NCI-H1436 treated with DMSO at 0.1 percent for 48 hours (cell line): ENCODE measurements around the gene ZNF566.
"Not testable (repeated sequence)": the region's sequence is repeated elsewhere in the genome, so short reads cannot be mapped to it uniquely, and the experiment has no call there.

Experiments
- DNase-seq: peaks from one replicate; lab custom pipeline; 2025; lab: John Stamatoyannopoulos, UW

ZNF566 gene

DNA sequence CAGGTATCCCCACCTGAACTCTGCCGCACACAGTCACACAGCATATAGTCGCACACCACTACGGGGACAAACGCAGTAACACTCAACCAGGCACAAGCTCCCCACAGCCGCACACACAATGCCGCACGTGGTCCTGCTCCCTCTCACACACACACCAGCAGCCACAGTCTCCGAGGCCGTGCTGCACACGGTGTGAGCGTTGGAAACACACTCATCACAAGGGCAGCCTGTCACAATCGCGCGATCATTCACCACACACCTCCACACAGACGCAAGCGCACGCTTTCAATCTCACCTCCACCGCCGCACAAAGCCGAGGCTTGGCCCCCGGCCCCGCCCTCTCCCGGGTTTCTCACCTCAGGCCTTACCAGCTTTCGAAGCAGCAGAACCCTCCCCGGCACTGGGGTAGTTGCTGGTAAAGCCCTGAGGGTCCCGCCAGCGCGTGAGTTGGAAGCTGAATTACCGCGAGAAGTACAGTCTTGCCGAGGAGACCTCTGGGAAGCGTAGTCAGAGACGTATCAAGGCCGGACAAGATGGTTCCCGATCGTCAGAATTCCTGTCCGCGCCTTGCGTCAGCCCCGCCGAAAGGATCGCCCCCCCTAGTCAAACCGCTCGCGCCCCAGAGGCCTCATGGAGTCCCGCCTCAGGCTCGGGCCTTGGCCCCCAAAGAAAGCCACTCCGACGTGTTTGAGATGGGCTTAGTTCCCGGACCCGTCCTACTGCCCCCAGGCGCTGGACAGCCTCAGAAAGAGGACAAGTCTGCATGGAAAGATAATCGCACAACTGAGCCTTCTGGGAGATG lies at the start of gene ZNF566:
TSS of gene ZNF566 (minus strand) at position 444 of the 802 bp plus-strand sequence. CDS start 13,004 bp downstream, outside the sequence.
- peak; percentile 93 for DNase-seq

DNA sequence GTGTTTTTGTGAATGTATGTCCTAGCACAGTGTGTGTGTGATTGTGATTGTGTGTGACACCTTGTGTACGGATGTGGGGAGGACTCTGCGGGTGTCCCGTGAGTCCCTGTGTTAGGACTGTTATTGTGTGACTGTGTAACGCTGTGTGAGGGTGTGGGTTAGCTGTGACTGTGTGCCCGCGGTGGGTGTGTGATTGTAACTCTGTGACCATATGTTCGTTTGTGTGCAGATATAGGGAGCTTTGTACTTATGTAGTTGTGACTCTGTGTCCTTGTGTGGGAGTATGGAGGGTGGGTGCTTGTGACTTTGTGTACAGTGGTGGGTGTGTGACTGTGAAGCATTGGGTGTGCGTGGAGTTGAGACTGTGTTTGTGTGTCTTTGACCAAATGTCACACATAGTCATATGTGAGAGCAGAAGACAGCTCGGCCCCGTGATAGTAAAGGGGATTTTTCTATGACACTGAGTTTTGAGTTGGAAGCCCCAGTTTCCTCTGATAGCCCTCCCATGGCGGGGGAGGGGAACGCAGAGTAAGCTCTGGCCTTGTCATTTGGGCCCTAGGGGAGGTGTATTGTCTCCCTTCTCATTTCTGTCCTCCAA lies 39.7 kb upstream of the ZNF566 start:
- DNase-seq, result no peak

DNA sequence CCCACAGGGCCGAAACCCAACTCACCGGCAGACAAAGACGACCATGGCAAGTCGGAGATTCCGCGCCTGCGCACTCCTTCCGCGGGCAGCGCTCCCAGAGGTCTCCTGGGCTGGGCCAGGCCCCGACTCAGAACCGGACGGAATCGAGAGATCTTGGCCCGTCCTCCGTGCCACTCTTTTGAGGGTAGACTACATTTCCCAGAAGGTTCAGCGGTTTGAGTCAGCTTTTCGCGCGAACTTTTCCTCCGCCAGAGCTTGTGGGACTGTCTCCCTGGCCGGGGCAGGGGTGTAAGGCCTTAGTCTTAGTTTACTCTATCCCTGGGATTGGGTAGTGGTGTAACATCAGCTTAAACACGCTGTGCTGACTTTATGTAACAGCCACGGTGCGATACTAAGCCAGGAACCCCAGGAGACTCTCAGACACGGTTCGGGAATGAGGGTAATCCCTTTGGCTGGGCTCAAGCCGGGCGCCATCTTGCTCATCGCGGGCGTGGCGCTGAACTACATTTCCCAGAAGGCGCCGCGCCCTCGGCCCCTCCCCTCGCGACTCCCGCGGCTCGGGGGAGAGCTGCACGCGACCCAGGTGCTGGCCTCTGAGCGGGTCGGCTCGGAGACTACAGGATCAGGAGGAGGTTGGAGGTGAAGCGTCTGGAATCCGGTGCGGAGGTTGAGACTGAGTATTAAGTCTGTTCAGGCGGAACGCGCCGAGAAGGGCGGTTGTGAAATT lies 39.0 kb upstream of the ZNF566 start, which contains the start of gene ZNF260:
TSS of gene ZNF260 (minus strand) at position 78 of the 727 bp plus-strand sequence. CDS start 13,033 bp downstream, outside the sequence.
- peak; percentile 67 for DNase-seq

DNA sequence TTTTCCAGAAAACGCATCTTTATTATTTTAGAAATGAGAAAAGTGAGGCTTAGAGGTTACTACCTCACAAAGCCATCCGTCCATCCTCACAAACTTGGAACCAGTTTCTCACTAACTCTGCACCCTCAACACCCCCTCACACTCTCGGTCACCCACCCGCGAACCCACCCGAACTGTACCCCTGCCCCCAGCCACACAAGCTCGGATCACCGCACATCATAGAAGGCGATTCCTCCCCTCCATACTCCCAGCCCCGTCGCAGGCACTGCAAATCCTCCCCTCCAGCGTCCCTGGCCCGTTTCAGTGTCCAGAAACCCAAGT lies 38.5 kb upstream of the ZNF566 start:
- no peak for DNase-seq

DNA sequence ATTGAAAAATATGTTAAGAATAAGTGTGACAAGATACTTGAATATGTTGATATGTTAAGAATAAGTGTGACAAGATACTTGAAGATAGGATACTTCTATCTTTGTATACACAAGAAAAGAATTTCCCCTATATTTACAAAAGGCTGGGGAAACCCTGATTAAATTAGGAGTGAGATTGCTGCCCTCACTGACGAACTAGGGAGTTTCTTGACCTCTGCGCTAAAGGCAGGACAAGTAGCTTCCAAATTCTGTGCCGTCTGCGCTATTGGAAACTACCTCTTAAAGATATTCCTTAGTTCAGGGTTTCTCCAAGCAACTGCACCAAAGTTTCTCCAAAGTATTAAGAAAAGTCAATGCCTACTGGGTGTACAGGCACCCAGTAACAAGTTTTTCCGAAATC lies 38.0 kb upstream of the ZNF566 start:
- DNase-seq, result no peak

DNA sequence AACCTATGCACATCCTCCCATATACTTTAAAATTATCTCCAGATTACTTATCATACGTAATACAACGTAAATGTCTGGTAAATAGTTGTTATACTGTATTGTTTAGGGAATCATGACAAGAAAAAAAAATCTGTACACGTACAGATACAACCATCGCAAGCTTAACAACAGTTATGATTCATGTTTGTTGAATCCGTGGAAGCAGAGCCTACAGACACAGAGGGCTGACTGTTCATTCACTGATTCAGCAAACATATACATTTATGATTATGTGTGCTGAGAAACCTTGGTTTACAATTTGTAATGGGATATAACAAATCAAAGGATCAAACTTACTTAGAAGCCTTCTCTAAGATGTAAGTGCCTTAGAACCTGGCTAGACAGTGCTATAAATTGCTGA lies 37.2 kb upstream of the ZNF566 start:
- DNase-seq, result no peak

DNA sequence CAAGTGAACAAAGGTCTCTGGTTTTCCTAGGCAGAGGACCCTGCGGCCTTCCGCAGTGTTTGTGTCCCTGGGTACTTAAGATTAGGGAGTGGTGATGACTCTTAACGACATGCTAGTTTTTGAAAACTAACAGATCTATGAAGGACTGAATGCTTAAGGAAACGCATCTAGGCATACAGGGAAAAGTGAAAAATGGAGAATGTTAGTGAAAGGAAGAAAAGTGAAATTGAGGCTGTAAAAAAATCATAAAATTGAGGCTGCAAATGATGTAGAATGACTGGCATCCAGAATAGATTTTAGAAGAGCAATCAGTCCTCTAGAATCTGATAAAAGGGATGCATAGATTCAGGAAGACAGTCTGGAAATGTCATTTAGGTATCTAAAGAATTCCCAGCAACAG lies 35.3 kb upstream of the ZNF566 start:
- DNase-seq, result no peak

DNA sequence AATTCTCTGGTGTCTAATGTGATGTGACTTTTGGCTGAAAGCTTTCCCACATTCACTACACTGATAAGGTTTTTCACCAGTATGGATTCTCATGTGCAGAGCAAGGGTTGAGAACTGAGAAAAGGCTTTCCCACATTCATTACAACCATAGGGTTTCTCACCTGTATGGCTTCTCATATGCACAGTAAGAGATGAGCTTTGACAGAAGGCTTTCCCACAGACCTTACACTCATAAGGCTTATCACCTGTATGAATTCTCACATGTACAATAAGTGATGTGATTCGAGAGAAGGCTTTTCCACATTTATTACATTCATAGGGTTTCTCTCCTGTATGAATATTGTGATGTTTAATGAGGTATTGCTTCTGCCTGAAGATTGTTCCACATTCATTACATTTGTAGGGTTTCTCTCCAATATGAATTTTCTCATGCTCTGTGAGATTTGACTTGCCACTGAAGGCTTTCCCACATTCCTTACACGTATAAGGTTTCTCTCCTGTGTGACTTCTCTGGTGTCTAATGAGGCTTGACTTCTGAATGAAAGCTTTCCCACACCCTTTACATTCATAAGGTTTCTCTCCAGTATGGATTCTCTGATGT lies 24.8 kb upstream of the ZNF566 start:
- no peak for DNase-seq

DNA sequence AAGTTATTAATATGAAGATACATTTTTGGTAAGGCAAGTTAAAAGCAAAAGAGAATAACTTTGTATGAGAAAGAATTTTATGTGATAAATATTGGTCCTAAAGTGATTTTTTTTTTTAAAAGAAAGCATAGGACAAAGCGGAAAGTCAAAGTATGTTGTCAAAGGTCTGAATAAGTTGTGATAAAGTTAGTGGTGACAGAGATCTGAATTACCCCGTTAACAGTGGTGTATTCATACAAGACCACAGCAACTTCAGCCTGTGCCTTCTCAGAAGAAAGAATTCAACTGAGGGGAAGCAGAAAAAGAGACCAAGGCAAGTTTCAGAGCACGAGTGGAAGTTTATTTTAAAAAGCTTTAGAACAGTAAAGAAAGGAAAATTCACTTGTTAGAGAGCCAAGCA lies 19.0 kb upstream of the ZNF566 start:
- DNase-seq, result no peak

DNA sequence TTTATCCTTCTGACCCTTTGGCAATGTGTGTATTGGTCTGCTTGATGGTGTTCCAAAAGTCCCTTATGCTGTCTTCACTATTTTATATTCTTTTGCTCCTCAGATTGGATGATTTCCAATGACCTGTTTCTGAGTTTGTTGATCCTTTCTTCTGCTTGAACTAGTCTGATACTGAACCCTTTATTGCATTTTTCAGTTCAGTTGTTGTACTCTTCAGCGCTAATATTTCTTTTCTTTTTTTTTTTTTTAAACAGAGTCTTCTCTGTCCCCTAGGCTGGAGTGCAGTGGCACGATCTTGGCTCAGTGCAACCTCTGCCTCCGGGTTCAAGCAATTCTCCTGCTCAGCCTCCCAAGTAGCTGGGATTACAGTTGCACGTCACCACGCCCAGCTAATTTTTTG lies 12.6 kb upstream of the ZNF566 start:
- DNase-seq, result no peak

DNA sequence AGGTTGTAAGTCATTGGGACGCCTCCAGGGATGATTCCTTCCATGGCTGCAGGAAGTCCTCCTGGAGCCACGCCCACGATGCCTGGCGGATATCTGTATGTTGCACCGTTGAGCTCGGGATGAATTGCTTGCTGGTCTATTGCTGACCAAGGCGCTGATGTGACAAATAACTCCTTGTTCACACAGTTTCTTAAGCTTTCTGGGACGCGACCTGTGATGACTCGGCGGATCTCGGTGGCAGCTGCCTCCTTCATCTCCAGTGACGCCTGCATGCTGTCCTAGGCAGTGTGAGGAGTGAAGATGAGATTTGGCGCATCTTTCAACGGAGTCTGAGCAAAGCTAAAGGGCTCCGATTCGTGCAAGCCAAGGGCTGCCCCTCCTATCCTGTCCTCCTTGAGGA lies 7.6 kb upstream of the ZNF566 start:
- no peak for DNase-seq

DNA sequence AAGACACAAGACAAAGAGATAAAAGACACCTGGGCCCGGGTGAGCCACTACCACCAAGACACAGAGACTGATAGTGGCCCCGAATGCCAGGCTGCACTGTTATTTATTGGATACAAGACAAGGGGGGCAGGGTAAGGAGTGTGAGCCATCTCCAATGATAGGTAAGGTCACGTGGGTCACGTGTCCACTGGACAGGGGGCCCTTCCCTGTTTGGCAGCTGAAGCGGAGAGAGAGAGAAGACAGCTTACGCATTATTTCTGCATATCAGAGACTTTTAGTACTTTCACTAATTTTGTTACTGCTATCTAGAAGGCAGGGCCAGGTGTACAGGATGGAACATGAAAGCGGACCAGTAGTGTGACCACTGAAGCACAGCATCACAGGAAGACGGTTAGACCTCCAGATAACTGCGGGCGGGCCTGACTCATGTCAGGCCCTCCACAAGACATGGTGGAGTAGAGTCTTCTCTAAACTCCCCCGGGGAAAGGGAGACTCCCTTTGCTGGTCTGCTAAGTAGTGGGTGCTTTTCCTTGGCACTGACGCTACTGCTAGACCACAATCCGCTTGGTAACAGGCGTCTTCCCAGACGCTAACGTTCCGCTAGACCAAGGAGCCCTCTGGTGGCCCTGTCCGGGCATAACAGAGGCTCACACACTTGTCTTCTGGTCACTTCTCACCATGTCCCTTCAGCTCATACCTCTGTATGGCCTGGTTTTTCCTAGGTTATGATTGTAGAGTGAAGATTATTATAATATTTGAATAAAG lies 3.5 kb upstream of the ZNF566 start:
- DNase-seq, result not testable (repeated sequence)

DNA sequence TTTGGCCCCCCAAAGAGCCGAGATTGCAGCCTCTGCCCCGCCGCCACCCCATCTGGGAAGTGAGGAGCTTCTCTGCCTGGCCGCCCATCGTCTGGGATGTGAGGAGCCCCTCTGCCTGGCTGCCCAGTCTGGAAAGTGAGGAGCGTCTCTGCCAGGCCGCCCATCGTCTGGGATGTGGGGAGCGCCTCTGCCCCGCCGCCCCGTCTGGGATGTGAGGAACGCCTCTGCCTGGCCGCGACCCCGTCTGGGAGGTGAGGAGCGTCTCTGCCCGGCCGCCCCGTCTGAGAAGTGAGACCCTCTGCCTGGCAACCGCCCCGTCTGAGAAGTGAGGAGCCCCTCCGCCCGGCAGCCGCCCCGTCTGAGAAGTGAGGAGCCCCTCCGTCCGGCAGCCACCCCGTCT lies 1.5 kb upstream of the ZNF566 start:
- not testable (repeated sequence) for DNase-seq

DNA sequence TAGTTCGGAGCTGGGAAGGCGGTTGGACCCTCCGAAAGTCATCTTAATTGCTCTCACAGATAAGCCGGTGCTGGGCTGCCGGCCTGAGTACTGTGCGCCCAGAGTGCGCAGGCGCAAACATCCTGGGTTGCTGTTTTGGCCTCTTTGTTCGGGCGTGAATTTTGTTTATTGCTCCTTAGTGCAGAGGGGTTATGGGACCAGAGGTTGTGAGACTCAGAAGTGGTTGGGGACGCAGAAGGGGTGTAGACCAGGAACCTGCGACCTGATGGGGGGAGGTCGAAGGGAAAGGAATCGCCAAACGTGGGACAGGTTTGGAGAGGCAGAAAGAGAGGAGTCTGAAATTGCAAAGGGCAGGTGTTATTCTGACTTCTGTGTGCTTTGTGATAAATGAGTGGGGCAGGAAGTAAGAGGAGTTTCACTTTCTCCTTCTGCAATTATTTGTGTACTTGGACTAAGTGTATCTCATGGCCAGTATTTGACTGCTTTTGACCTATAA lies 607 bp upstream of the ZNF566 start:
- no peak for DNase-seq

DNA sequence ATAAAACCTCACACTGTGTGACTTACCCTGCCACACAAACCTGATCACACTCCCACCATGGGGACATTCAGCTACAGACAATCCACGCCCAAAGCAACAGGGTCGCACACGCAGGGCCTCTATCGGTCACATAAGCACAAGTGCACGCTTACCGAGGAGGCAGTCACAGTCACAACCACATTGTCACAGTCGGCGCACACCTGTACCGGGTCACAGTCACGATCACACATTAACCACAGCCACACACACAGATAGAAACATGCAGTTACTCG lies 579 bp downstream of the ZNF566 start:
- no peak for DNase-seq

DNA sequence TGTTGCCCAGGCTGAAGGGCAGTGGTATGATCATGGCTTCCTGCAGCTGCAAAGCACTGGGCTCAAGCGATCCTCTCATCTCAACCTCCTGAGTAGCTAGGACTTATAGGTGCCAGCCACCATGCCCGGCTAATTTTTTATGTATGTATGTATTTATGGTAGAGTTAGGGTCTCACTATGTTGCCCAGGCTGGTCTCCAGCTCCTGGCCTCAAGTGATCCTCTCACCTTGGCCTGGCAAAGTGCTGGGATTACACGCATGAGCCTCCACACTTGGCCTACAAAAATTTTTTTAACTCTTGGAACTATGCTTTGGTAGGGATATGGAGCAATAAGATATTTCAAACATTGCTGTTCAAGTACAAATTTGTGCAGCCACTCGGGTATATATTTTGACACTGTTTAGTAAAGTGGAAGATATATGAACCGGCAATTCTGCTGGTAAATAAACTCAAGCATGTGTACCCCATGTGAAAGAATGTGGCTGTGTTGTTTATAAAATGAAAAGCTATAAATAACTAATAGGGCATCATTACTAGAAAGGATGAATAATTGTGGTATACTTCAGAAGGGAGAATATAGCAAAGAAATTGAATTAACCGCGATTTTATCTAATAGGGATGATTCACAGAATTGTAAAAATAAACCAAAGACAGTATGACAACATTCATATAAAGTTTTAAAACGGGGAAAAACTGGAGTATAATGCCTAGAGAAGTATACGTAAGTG lies 1.1 kb downstream of the ZNF566 start:
- DNase-seq, result no peak

DNA sequence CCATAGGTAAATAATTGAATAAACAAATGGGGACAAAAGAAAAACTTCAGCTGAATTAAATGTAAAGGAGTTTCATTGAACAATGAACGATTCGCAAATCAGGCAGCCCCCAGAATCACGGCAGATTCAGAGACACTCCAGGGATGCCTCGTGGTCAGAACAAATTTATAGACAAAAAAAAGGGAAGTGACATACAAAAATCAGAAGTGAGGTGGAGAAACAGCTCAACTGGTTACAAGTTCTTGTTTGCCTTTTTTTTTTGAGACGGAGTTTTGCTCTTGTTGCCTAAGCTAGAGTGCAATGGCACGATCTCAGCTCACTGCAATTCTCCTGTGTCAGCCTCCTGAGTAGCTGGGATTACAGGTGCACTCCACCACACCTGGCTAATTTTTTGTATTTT lies 5.7 kb downstream of the ZNF566 start:
- no peak for DNase-seq

DNA sequence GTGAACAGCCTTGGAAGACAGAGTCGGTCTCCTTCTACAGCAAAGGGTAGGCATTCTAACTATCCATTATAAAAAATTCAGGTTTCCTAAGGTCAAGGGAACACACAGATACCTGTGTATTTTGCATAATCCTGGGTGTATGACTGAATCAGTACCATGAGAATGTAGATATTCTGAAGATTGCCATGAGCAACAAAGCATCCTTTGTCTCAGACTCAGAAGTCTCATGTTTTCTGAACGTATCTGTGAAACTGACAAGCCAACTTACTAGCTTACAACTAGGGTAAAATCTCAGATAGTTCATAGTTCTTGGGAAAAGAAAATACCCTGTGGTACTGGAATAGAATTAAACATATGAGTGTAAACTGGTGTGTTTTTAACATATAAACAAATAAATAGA lies 6.5 kb downstream of the ZNF566 start:
- DNase-seq, result no peak

DNA sequence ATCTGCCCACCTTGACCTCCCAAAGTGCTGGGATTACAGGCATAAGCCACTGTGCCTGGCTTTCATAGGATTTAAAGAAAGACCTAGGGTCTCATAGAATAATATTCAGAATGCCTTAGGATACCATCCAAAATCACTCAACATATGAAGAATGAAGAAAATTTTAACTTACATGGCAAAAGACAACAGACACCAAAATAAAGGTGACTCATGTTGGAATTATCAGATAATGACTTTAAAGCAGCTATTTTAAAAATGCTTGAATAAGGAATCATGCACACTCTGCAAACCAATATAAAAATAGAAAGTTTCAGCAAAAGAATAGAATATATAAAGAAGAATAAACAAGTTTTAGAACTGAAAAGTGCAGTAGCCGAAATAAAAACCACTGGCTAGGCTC lies 29.3 kb downstream of the ZNF566 start:
- DNase-seq, result no peak

DNA sequence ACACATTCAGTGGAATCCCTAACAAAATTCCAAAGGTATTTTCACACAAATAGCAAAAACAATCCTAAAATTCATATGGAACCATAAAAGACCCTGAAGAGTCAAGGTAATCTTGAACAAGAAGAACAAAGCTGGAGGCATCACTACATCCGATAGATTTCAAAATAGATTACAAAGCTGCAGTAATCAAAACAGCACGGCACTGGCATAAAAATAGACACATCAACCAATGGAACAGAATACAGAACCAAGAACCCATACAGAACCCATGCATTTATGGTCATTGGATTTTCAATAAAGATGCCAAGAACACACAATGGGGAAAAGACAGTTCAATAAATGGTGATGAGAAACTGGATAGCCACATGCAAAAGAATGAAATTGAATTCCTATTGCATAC lies 32.5 kb downstream of the ZNF566 start:
- no peak for DNase-seq

DNA sequence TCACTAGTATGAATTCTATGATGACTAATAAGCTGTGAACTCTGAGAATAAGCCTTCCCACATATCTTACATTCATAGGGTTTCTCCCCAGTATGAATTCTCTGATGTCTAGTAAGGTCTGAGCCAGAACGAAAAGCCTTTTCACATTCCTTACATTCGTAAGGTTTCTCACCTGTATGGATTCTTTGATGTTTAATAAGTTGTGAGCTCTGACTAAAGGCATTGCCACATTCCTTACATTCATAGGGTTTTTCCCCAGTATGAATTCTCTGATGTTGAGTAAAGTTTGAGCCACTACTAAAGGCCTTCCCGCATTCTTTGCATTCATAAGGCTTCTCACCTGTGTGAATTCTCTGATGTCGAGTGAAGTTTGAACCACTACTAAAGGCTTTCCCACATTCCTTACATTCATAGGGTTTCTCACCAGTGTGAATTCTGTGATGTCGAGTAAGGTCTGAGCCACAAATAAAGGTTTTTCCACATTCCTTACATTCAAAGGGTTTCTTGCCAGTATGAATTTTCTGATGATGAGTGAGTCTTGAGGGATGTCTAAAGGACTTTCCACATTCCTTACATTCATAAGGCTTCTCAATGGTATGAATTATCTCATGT lies 40.2 kb downstream of the ZNF566 start:
- DNase-seq, result no peak
